Measurements from ENCODE around the gene RCSD1. TPM values are rescaled to one million over a fixed set of nuclear protein-coding genes. Genes with fewer than 3 reads are reported as not detected.

Gene RCSD1
- polyA plus RNA-seq, 3 donors: 116 to 218 (median 216) TPM

DNA sequence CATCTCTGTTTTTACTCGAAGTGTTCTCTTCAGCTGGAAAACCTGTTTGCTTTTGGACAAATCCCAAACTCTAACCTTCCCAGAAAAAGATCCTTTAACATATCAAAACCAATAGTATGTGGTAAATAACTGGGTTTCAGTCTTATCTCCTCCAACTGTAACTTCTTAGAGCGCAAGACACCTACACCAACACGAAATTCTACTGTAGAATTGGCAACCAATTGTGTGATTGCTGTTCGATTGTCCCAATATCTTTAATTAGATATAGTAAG is 85.9 kb downstream of the RCSD1 start:
- H3K4me3 Mint-ChIP-seq: peak overlapping the region; percentile 93 to 95
- peak overlapping the region in 6 of 7 donors; percentile 30 to 76 (median 47) for H3K27ac Mint-ChIP-seq
- H4K20me1 ChIP-seq (ENCODE audit: insufficient read depth, low read length): no peaks in the 10 kb centered on the region
- peaks cover 34 to 52% of the 10 kb centered on the region in 2 donors for H3K4me1 ChIP-seq (ENCODE audit: control insufficient read depth in 1 of 2, insufficient read depth in 2 of 2, low read length in 2 of 2)
- H3K79me2 ChIP-seq (ENCODE audit: insufficient read depth, low read length): no peaks in the 10 kb centered on the region
- peaks cover 48% of the 10 kb centered on the region for H3K4me1 Mint-ChIP-seq
- no peaks in the 10 kb centered on the region for H3K9me3 ChIP-seq (replicated peaks in 1 of 2; ENCODE audit: control insufficient read depth in 1 of 2, insufficient read depth in 1 of 2, low read length in 2 of 2)
- H3K27me3 ChIP-seq (ENCODE audit: control insufficient read depth in 2 of 2, insufficient read depth in 2 of 2, low read length in 2 of 2): no peaks in the 10 kb centered on the region
- peak overlapping the region; percentile 22 for H3K9ac ChIP-seq (ENCODE audit: insufficient read depth, low read length, poor library complexity, severe bottlenecking)
- H3K27ac ChIP-seq (ENCODE audit: low read depth in 1 of 2, low read length in 2 of 2): no peak overlapping the region
- H3K4me3 ChIP-seq (replicated peaks in 1 of 3; ENCODE audit: low read depth in 2 of 3, low read length in 3 of 3): peak overlapping the region; percentile 41 to 87 (median 79)
- TF ChIP-seq, protein P1, sequence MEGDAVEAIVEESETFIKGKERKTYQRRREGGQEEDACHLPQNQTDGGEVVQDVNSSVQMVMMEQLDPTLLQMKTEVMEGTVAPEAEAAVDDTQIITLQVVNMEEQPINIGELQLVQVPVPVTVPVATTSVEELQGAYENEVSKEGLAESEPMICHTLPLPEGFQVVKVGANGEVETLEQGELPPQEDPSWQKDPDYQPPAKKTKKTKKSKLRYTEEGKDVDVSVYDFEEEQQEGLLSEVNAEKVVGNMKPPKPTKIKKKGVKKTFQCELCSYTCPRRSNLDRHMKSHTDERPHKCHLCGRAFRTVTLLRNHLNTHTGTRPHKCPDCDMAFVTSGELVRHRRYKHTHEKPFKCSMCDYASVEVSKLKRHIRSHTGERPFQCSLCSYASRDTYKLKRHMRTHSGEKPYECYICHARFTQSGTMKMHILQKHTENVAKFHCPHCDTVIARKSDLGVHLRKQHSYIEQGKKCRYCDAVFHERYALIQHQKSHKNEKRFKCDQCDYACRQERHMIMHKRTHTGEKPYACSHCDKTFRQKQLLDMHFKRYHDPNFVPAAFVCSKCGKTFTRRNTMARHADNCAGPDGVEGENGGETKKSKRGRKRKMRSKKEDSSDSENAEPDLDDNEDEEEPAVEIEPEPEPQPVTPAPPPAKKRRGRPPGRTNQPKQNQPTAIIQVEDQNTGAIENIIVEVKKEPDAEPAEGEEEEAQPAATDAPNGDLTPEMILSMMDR (IDR thresholded peaks at IDR 0.05): no peak
- no CpG with 5 or more reads among the region's 4 CpGs for WGBS (ENCODE audit: insufficient coverage)
- H3K27me3 Mint-ChIP-seq (ENCODE audit: low read depth in 3 of 3): peaks cover 14 to 18% (median 15%) of the 10 kb centered on the region in 3 donors
- peak overlapping the region; percentile 94 for H3K4me2 ChIP-seq (replicated peaks; ENCODE audit: extremely low read depth, low read length, poor library complexity, severe bottlenecking)
- intact Hi-C loops (cut with micrococcal nuclease): no loop called here
- H3K36me3 Mint-ChIP-seq: no peaks in the 10 kb centered on the region
- H3K9me3 Mint-ChIP-seq: peaks cover 0 to 1% (median 0%) of the 10 kb centered on the region in 7 donors
- no peak for DNase-seq
- H3K36me3 ChIP-seq (replicated peaks in 1 of 2; ENCODE audit: control insufficient read depth in 1 of 2, insufficient read depth in 2 of 2, low read length in 2 of 2): no peaks in the 10 kb centered on the region
- H2AFZ ChIP-seq (ENCODE audit: insufficient read depth, low read depth, low read length, poor library complexity, severe bottlenecking): peak overlapping the region; percentile 48

DNA sequence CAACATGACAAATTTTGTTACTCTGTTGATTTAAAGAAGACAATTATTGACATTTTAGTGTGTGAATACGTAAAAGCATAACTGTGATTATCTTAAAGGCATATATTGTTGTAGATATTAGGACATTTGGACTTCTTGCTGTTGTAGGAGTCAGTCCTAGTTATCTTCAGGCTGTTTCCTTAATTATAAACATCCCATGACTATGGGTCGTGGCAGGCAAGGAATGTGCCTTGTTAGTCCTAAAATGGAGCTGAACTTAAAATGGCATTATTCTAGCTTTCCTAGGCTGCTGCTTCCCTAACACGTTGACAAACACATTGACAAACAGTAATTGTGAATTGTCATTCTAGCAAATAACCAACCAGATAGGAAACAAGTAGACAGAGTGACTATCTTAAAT is 87.3 kb downstream of the RCSD1 start:
- no peak overlapping the region for H3K9ac ChIP-seq (ENCODE audit: insufficient read depth, low read length, poor library complexity, severe bottlenecking)
- H4K20me1 ChIP-seq (ENCODE audit: insufficient read depth, low read length): no peaks in the 10 kb centered on the region

More for the DNA sequence above, 87.3 kb downstream of the RCSD1 start:
- TF ChIP-seq, protein P1 (IDR thresholded peaks at IDR 0.05): no peak
- Mint-ChIP-seq H3K27ac (no peak overlapping the region), H3K9me3 (peaks cover 0 to 1% (median 0%) of the 10 kb centered on the region in 7 donors), H3K4me3 (no peak overlapping the region), H3K27me3 (ENCODE audit: low read depth in 3 of 3) (peaks cover 14 to 18% (median 15%) of the 10 kb centered on the region in 3 donors), H3K4me1 (peaks cover 52% of the 10 kb centered on the region), H3K36me3 (no peaks in the 10 kb centered on the region)
- Histone ChIP-seq H3K36me3 (replicated peaks in 1 of 2; ENCODE audit: control insufficient read depth in 1 of 2, insufficient read depth in 2 of 2, low read length in 2 of 2) (no peaks in the 10 kb centered on the region), H3K27me3 (ENCODE audit: control insufficient read depth in 2 of 2, insufficient read depth in 2 of 2, low read length in 2 of 2) (no peaks in the 10 kb centered on the region), H3K79me2 (ENCODE audit: insufficient read depth, low read length) (peaks cover 3% of the 10 kb centered on the region), H2AFZ (ENCODE audit: insufficient read depth, low read depth, low read length, poor library complexity, severe bottlenecking) (no peak overlapping the region), H3K4me1 (ENCODE audit: control insufficient read depth in 1 of 2, insufficient read depth in 2 of 2, low read length in 2 of 2) (peaks cover 35 to 56% of the 10 kb centered on the region in 2 donors), H3K4me2 (replicated peaks; ENCODE audit: extremely low read depth, low read length, poor library complexity, severe bottlenecking) (no peak overlapping the region), H3K9me3 (replicated peaks in 1 of 2; ENCODE audit: control insufficient read depth in 1 of 2, insufficient read depth in 1 of 2, low read length in 2 of 2) (no peaks in the 10 kb centered on the region), H3K4me3 (replicated peaks in 1 of 3; ENCODE audit: low read depth in 2 of 3, low read length in 3 of 3) (no peak overlapping the region), H3K27ac (ENCODE audit: low read depth in 1 of 2, low read length in 2 of 2) (no peak overlapping the region)
- DNase-seq: no peak
- no CpG with 5 or more reads among the region's 3 CpGs for WGBS (ENCODE audit: insufficient coverage)
- intact Hi-C loops (cut with micrococcal nuclease): no loop called here

Data from CD14-positive monocyte (primary cell).